CD14-positive monocyte (primary cell): Measurements from ENCODE around the gene FAM156B. TPM values are rescaled to one million over a fixed set of nuclear protein-coding genes. Genes with fewer than 3 reads are reported as not detected.
"Not testable (repeated sequence)": the region's sequence is repeated elsewhere in the genome, so short reads cannot be mapped to it uniquely, and the experiment has no call there.

Source experiments
- DNase-seq, 3 donors: peaks; one replicate each; pipeline ENCODE4 v3.0.0-alpha.2; 2011 to 2022
- H2AFZ ChIP-seq: 2 replicates; pipeline ENCODE4 v1.6.0; 2012; ENCODE audit warnings: mild to moderate bottlenecking, low read depth, low read length, inconsistent platforms; ENCODE audit not compliant: insufficient read depth, poor library complexity, severe bottlenecking
- H3K27ac ChIP-seq, 2 donors: 1 replicate in 1 of 2; 2 replicates in 1 of 2; pipeline ENCODE4 v1.5.1; 2012 to 2013; ENCODE audit warnings: low read length in 2 of 2, control low read depth in 1 of 2, inconsistent platforms in 1 of 2, low read depth in 1 of 2, mild to moderate bottlenecking in 1 of 2
- H3K27me3 ChIP-seq, 2 donors: one replicate each; pipeline versions ENCODE4 v1.6.0 to v1.6.1; 2011 to 2013; ENCODE audit warnings: low read length in 2 of 2; ENCODE audit not compliant: control insufficient read depth in 2 of 2, insufficient read depth in 2 of 2
- H3K36me3 ChIP-seq, 2 donors: replicated peaks in 1 of 2; 1 replicate in 1 of 2; 2 replicates in 1 of 2; pipeline versions ENCODE4 v1.5.1 to v1.6.1; 2012 to 2013; ENCODE audit warnings: low read length in 2 of 2, control low read depth in 1 of 2, inconsistent platforms in 1 of 2, mild to moderate bottlenecking in 1 of 2; ENCODE audit not compliant: insufficient read depth in 2 of 2, control insufficient read depth in 1 of 2
- H3K4me1 ChIP-seq, 2 donors: 1 replicate in 1 of 2; 2 replicates in 1 of 2; pipeline versions ENCODE4 v1.5.1 to v1.6.1; 2012 to 2013; ENCODE audit warnings: low read length in 2 of 2, control low read depth in 1 of 2, inconsistent platforms in 1 of 2, mild to moderate bottlenecking in 1 of 2, moderate library complexity in 1 of 2; ENCODE audit not compliant: insufficient read depth in 2 of 2, control insufficient read depth in 1 of 2
- H3K4me2 ChIP-seq: replicated peaks from 2 replicates; pipeline ENCODE3; 2012; ENCODE audit warnings: low read length, moderate library complexity, mild to moderate bottlenecking; ENCODE audit not compliant: poor library complexity, severe bottlenecking; ENCODE audit errors: extremely low read depth
- H3K4me3 ChIP-seq, 3 experiments: fragments of 200-600 bp in 1 of 3; sonication (generic) in 1 of 3; replicated peaks in 1 of 3; 1 replicate in 2 of 3; 2 replicates in 1 of 3; pipeline ENCODE4 v1.5.1; 2011 to 2013; ENCODE audit warnings: low read length in 3 of 3, mild to moderate bottlenecking in 3 of 3, control low read depth in 2 of 3, low read depth in 2 of 3, inconsistent platforms in 1 of 3, moderate library complexity in 1 of 3
- H3K79me2 ChIP-seq: 2 replicates; pipeline ENCODE4 v1.6.0; 2012; ENCODE audit warnings: mild to moderate bottlenecking, control low read depth, inconsistent platforms, low read length, moderate library complexity; ENCODE audit not compliant: insufficient read depth
- H3K9ac ChIP-seq: 2 replicates; pipeline ENCODE4 v1.6.0; 2017; ENCODE audit warnings: low read length, mild to moderate bottlenecking; ENCODE audit not compliant: insufficient read depth, poor library complexity, severe bottlenecking
- H3K9me3 ChIP-seq, 2 donors: replicated peaks in 1 of 2; 1 replicate in 1 of 2; 2 replicates in 1 of 2; pipeline versions ENCODE4 v1.5.1 to v1.6.1; 2012 to 2013; ENCODE audit warnings: low read length in 2 of 2, control low read depth in 1 of 2; ENCODE audit not compliant: control insufficient read depth in 1 of 2, insufficient read depth in 1 of 2
- H4K20me1 ChIP-seq: 2 replicates; pipeline ENCODE4 v1.6.0; 2012; ENCODE audit warnings: mild to moderate bottlenecking, low read length, control low read depth, moderate library complexity; ENCODE audit not compliant: insufficient read depth
- H3K27ac Mint-ChIP-seq, 7 donors: one replicate each; pipeline ENCODE4 v1.8.0; 2020; ENCODE audit warnings: mild to moderate bottlenecking in 7 of 7, mixed read lengths in 7 of 7, moderate library complexity in 6 of 7, inconsistent platforms in 2 of 7
- H3K27me3 Mint-ChIP-seq, 3 donors: one replicate each; pipeline ENCODE4 v1.8.0; 2021 to 2022; ENCODE audit warnings: low read depth in 3 of 3, mild to moderate bottlenecking in 3 of 3, mixed read lengths in 3 of 3, moderate library complexity in 3 of 3, inconsistent platforms in 1 of 3
- H3K36me3 Mint-ChIP-seq, 2 donors: one replicate each; pipeline ENCODE4 v1.8.0; 2020; ENCODE audit warnings: mixed read lengths in 2 of 2, inconsistent platforms in 1 of 2, mild to moderate bottlenecking in 1 of 2
- H3K4me1 Mint-ChIP-seq: one replicate; pipeline ENCODE4 v1.8.0; 2020; ENCODE audit warnings: mild to moderate bottlenecking, mixed read lengths
- H3K4me3 Mint-ChIP-seq, 2 donors: one replicate each; pipeline ENCODE4 v1.8.0; 2020; ENCODE audit warnings: mild to moderate bottlenecking in 2 of 2, mixed read lengths in 2 of 2, moderate library complexity in 1 of 2
- H3K9me3 Mint-ChIP-seq, 7 donors: one replicate each; pipeline ENCODE4 v1.8.0; 2020 to 2022; ENCODE audit warnings: mixed read lengths in 7 of 7, mild to moderate bottlenecking in 6 of 7, moderate library complexity in 6 of 7, inconsistent platforms in 2 of 7
- WGBS: methylation state at CpG from one replicate; pipeline ENCODE4 v1.1.5; 2013; ENCODE audit warnings: missing lambda C conversion rate; ENCODE audit not compliant: insufficient coverage; 5-methylcytosine and 5-hydroxymethylcytosine counted together
- intact Hi-C, 2 donors: fragments of 100-400 bp; cut with micrococcal nuclease; formaldehyde crosslinking; loops; one replicate each; pipeline versions ENCODE4 v1.15.0 to v1.15.1; 2023
- polyA plus RNA-seq, 3 donors: library from polyadenylated mRNA; depleted of rRNA in 1 of 3; unstranded in 2 of 3; stranded (reverse) in 1 of 3; fragments of 300-500 nt in 2 of 3; fragments of >200 nt in 1 of 3; fragmentation: Illumina TruSeq in 2 of 3; gene quantifications; 1 replicate in 2 of 3; 2 replicates in 1 of 3; pipeline ENCODE4 v1.2.3, GENCODE V29; 2012 to 2021

The FAM156B gene
- polyA plus RNA-seq, 3 donors = 9.4 to 150 (median 10.9) TPM

DNA sequence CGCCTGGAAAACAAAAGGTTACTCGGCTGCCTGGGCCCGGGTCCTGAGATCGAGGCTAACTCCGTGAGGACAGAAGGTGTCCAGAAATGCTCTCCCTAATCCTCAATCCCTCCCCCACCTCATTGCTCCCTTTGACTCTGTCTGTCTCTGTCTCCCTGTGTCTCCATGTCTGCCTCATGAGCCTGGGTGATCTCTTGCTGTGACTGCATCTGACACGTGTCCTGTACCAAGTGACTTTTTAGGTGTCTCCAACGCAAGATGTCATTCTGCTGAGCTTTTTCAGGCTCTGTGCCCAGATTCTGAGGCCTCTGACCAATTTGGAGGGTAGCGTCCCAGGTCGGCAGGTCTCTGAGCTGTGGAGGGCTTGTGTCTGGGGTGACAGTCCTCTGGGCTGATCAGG lies 9.0 kb upstream of the FAM156B start:
- H3K27me3 Mint-ChIP-seq, H3K4me1 ChIP-seq, H3K27ac ChIP-seq, DNase-seq, H3K4me1 Mint-ChIP-seq, H3K4me2 ChIP-seq, H3K9ac ChIP-seq, H2AFZ ChIP-seq, H3K36me3 Mint-ChIP-seq, H3K4me3 Mint-ChIP-seq, H3K27me3 ChIP-seq, H4K20me1 ChIP-seq, H3K9me3 Mint-ChIP-seq, H3K9me3 ChIP-seq, H3K36me3 ChIP-seq, H3K27ac Mint-ChIP-seq, H3K79me2 ChIP-seq, intact Hi-C loops, H3K4me3 ChIP-seq: not testable (repeated sequence)
- WGBS = no CpG with 5 or more reads among the region's 9 CpGs

DNA sequence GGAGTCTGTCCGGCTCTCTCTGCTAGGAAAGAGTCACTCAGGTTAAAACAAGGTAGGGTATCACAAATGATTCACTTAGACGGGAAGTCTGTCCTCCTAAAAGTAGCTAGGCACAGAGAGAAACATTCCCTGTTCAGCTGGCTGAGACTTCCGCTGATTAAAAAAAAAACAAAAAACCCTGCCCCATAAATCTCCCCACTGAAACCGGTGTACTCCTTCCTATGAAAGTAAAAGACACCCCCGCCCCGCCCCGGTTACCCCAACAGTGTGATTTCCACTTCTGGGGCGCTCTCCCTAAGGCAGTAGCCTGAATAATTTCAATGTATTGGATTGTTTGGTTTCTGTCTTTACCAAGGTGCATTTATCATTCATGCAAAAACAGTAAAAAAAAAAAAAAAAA lies 692 bp upstream of the FAM156B start:
- H3K4me3 ChIP-seq, H3K27ac ChIP-seq, H3K9me3 ChIP-seq, H4K20me1 ChIP-seq, H3K36me3 Mint-ChIP-seq, H2AFZ ChIP-seq, DNase-seq, H3K27me3 ChIP-seq, H3K4me1 Mint-ChIP-seq, H3K9me3 Mint-ChIP-seq, H3K4me2 ChIP-seq, H3K4me3 Mint-ChIP-seq, intact Hi-C loops, H3K4me1 ChIP-seq, H3K79me2 ChIP-seq, H3K27ac Mint-ChIP-seq, H3K27me3 Mint-ChIP-seq, H3K9ac ChIP-seq, H3K36me3 ChIP-seq: not testable (repeated sequence)
- no CpG with 5 or more reads among the region's 8 CpGs for WGBS

DNA sequence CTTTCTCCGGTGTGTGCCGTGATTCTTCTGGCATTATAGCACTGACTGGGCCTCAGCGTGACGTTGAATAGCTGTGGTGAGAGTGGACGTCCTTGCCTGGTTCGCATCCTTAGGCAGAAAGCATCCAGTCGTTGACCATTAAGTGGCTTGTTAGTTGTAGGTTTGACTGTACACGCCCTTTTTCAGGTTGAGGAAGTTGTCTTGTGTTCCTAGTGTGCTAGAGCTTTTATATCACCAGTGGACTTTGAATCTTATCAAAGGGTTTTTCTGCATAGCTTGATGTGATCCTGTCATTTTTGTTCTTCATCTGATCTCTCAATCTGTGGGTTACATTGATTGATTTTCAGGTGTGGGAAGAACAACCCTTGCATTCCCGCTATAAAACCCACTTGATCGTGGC lies 8.4 kb downstream of the FAM156B start:
- H3K79me2 ChIP-seq, H3K36me3 Mint-ChIP-seq, H2AFZ ChIP-seq, H3K27me3 ChIP-seq, H3K36me3 ChIP-seq, H3K4me2 ChIP-seq, H3K4me3 ChIP-seq, H3K27me3 Mint-ChIP-seq, H3K4me1 Mint-ChIP-seq, H3K9me3 ChIP-seq, H4K20me1 ChIP-seq, H3K9me3 Mint-ChIP-seq, H3K9ac ChIP-seq, intact Hi-C loops, H3K27ac ChIP-seq, H3K27ac Mint-ChIP-seq, H3K4me3 Mint-ChIP-seq, DNase-seq, H3K4me1 ChIP-seq: not testable (repeated sequence)
- no CpG with 5 or more reads among the region's 10 CpGs for WGBS

GRCh38 chrX:52906072-52906471 lies 8.9 kb downstream of the FAM156B start:
- H3K27ac ChIP-seq, H2AFZ ChIP-seq, H3K27me3 ChIP-seq, H3K4me2 ChIP-seq, H3K9ac ChIP-seq, H4K20me1 ChIP-seq, H3K4me1 Mint-ChIP-seq, H3K9me3 ChIP-seq, H3K79me2 ChIP-seq, intact Hi-C loops, H3K9me3 Mint-ChIP-seq, H3K27me3 Mint-ChIP-seq, H3K27ac Mint-ChIP-seq, H3K4me3 ChIP-seq, DNase-seq, H3K4me3 Mint-ChIP-seq, H3K36me3 ChIP-seq, H3K36me3 Mint-ChIP-seq, H3K4me1 ChIP-seq: not testable (repeated sequence)
- no CpG with 5 or more reads among the region's 4 CpGs for WGBS
